HG02981 (cell line): ENCODE results near the gene SEZ6L.

Source experiments
- ATAC-seq: cut with Tn5 transposase; IDR thresholded peaks from one replicate; pipeline ENCODE4 v1.9.1; 2021; ENCODE audit warnings: mild to moderate bottlenecking, moderate library complexity; ENCODE audit not compliant: unreplicated experiment

Gene SEZ6L

DNA sequence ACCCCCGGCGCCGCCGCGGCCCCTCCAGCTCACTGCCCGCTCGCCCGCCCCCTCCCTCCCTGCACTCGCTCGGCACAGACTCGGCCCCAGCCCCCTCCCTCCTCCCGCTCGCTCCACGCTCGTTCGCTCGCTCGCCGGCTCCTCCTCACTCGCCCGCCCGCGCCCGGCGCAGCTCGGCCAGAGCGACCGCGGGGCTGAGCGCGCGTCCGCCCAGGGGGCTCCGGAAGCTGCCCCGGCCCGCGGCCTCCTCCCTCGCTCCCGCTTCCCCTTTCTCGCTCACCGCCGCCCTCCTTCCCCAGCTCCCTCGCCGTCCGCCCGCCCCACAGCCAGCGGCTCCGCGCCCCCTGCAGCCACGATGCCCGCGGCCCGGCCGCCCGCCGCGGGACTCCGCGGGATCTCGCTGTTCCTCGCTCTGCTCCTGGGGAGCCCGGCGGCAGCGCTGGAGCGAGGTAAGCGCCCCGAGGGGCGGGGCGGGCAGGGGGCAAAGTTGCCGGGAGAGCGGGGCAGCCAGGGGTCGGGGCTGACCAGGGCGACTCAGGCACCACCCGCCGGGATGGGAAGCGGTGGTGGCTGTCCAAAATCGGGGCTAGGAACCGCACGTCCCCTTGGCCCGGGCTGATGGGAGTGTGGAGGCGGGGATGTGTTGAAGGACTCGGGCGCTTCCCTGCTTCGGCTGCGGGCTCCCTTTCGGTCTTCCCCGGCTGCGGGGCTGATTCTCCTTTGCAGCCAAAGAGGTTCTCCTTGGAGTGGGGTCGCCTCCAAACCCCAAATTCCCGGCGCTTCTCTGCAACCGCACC is at the start of gene SEZ6L:
TSS of gene SEZ6L (plus strand) at position 148 of the 797 bp plus-strand sequence. CDS start at position 356, 208 bp downstream.
- ATAC-seq: no peak

DNA sequence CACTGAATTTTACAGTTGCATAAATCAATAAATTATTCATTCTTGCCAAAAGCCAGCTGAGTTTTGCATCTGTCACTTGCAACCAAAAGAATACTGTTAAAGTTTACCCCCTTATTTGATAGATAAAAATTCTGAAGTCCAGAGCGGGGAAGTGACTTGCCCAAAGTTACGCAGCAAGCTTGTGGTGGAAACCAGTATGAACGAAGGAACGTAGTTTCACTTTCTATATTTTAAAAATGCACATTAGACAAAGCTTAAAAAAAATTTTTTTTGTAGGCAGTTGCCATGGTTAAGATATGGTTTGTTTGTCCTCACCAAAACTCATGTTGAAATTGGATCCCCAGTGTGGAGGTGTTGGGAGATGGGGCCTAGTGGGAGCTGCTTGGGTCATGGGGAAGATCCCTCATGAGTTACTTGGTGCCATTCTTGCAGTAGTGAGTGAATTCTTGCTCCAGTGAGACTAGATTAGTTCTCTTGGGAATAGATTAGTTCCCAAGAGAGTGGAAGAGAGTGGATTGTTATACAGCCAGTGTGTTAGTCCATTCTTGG is 46.3 kb upstream of the SEZ6L start:
- peak; percentile 52 for ATAC-seq

DNA sequence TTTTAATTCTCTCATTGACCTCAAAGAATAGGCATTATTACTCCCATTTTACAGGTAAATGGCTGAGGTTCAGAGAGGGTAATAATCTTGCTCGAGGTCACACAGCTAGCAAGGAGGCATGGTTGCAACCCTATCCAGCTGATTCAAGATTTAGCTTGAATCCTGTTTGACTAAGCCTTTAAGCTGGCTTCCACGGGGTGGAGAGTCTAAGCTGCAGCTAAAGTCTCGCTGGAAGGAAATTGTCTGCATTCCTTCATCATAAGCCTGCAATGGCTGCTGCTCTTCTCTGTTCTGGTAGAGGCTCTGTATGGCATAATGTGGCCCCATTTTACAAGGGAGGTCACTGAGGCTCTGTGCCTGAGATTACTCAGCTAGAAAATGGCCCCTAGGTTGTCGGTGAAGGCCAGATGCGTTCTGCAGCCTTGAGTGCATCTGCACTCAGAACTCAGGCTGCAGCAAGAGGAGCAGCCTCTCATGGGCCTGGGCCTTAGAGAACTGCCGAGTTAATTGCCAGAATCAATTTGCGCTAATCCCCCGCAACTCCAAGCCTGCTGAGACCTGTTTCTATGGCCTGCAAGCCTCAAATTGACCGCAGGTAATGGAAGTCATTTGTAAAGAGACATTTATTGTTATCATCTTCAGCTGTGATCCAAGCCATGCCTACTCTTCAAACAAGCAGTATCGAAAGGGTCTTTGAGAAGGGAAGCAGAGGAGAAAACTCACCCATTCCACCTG is 44.1 kb upstream of the SEZ6L start:
- no peak for ATAC-seq

DNA sequence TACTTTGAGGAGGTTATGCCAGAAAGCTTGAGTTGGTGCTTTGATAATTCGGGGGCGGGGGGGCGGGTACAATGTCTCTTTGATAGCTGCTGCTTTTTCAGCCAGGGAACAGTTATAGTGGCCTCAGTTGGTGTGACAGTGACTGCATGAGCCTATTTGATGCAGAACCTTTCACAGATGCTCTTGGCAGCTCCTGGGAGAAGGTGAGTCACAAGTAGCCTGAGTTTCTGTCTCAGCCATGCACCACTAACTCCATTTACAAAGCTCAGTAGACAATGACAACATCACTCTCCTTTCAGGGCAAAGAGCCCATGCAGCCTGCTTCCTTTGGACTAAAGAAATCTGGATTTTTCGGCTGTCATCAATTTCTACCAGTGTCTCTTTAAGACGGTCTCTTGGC is 42.1 kb upstream of the SEZ6L start:
- no peak for ATAC-seq

DNA sequence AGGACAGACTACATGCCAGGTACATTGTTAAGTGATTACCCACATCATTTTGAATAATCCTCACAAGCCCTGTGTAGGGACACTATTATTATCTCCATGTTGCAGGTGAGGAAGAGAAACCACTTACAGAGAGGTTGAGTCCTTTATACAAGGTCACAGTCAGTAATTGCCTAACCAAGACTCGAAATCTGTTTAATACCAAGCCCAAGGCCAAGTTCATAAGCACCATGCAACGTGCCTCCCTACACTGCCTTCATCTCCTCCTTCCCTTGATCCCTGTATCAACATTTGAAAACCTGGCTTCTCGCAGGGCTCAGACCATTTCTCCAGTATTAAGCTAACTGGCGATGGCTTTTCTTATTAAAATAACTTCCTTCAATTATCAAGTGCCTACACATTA is 41.7 kb upstream of the SEZ6L start:
- no peak for ATAC-seq

DNA sequence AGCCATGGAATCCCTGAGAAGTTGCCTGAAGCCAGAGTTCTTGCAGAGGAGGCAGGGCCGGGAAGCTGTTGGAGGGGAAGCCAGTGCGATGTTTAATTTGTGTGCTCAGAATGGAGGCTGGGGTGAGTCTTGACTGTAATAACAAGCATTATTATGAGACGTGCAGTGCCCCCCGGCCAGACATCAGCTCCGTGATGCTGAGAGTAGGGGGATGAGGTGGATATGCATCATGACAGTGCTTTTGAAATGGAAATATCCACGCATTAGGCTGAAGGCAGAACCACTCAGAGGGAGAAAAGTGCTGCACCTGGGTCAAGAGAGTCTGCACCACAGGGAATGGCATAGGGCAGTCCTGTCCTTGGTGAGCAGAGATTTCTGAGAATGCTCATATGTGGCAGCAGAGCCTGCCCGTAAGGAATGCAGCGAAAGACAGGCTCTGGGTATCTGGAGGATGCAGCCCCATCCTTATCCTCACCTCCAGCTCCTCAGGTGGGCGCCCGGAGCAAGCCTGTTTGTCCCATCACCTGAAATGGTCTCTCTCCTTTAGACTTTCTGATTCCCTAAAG is 37.6 kb upstream of the SEZ6L start:
- no peak for ATAC-seq

DNA sequence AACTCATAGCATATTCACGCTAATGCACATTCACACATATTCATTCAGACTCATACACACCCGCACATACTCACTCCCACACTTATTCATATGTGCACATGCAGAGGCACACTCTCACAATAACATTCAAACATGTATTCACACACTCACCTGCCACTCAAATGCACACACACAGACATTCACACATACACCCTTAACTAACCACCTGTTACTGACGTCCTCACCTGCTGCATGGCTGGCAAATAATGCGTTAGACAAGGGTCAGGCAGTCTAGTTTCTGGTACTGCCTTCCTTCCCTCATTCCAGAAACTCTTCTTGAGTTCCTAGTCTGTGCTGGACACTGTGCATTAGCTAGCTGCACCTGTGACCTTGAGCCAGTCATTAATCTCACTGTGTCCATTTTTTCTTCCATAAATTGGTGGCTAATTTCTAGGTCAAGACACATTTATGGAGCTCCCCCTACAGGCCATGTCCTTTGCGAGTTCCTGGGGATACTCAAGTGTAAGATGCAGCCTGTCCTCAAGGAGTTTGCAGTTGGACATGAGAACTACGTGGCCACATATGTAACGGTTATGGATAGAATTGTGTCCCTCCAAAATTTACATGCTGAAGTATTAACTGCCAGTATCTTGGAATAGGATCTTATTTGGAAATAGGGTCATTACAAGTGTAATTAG is 34.5 kb upstream of the SEZ6L start:
- ATAC-seq: no peak

DNA sequence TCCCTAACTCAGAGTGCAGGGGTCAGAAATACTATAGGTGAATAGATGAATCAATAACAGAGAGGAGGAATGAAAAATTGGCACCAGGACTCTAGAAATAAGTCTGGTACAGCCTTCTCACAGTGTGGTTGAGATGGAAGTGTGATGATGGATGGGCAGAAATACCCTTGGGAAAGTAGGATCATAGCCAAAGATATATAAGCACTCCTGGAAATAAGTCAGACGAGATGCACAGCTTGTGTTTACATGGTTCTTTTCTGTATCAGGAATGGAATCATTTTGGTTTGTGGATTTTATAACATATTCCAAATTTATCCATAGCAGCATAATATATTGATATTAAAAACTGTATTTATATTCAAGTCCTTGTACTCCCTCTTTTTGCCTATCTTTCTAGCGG is 33.5 kb upstream of the SEZ6L start:
- ATAC-seq: no peak

DNA sequence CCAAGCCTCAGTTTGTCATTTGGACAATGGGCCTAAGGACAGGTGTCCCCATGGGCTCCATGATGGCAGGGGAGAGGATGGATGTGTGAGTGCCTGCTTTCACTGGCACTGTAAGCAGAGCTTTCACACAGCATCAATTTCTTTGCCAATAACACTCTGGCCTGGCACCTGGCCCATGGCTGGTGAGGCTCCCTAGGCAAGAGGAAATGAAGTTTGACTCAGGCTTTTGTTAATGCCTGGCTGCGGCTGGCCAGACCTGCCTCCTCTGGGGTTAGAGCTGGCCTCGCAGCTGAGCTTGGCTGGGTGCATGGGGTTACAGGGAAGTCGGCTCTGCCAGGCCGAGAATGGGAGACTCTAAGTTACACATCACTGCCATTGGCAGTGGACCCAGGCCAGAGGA is 30.0 kb upstream of the SEZ6L start:
- ATAC-seq: no peak

DNA sequence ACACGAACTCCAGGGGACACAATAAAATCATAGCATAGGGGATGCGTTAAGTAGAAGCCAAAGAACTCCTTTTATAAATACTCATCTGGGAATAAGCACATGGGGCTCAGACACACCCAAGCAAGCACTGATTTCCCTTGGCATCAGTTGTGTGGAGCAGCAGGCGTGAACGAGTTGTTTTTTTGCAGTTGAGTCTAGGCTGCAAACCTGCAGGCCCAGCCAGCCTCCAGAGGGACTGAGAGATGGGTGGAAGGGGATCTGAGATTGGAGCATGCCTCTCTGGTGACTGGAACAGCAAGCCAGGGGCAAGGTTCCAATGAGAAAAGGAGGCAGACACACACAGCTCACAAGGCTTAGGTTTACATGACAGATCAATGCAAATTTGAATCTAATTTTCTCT is 27.4 kb upstream of the SEZ6L start:
- no peak for ATAC-seq

DNA sequence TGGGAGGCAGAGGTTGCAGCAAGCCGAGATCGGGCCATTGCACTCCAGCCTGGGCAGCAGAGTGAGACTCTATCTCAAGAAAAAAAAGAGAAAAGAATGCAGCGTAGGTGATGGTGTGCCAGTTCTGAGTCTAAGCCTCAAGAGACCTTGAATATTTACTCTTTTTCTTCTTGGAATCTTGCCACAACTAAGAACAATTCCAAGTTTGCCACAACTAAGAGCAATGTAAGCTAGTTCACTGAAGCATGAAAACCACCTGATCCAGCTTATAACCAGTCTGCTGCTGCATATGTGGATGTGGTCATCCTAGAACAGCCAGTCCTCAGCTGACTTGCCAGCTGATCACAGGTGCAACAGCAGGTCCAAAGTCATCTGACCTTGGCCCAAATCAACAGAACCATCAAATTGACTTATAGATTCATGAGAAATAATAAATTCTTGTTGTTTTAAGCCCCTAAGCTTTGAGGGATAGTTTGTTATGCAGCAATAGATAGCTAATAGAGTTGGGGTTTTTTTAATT is 25.4 kb upstream of the SEZ6L start:
- ATAC-seq: no peak

DNA sequence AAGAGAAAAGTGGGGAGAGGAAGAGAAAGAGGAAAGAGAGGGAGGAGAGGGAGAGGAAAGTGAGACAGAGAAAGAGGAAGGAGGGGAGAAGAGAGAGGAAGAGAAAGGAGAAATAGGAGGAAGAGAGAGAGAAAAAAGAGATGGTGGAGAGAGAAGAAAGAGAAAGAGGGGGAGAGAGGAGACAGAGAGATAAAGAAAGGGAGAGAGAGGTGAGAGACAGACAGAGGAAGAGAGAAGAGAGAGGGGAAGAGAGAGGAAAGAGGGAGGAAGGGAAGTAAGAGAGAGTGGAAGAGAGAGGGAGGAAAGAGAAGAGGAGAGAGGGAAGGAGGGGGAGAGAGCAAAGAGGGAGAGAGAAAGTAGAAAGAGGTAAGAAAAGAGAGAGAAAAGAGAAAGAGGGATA is 9.4 kb upstream of the SEZ6L start:
- no peak for ATAC-seq

DNA sequence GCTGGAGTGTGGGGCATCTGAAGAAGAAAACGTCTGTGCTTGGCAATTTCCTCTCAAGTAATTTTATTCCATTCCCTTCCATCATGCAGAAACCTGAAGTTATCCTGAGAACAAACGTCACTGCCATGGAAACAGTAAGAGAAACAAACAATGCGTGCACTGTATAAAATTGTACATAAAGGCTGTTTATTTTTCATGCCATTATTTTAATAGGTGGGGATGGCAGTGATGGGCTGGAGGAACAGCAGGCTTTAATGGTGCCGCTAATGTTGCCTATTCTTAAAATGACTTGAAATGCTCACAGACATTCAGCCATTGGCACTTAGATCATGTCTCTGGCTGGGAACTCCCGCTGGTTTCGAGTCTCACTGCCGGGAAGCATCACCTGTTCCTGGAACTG is 7.5 kb upstream of the SEZ6L start:
- ATAC-seq: no peak

DNA sequence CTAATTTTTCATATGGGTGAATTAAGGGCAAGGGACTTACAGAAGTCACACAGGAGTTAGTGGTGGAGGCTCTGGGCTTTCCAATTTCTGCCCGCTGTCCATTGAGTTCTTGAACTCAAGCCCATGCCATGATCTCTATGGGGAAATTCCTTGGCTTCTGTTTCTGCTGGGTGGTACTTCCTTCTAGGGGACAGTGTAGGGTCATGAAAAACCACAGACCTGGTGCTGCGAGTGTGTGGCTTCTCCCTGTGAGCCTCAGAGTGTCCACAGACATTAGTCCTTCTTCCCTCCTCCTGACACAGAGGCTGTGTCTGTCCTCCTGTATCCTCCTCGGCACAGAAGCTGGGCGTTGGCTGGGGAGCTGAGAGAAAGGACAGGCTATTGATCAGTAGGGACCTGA is 6.3 kb upstream of the SEZ6L start:
- ATAC-seq: no peak

DNA sequence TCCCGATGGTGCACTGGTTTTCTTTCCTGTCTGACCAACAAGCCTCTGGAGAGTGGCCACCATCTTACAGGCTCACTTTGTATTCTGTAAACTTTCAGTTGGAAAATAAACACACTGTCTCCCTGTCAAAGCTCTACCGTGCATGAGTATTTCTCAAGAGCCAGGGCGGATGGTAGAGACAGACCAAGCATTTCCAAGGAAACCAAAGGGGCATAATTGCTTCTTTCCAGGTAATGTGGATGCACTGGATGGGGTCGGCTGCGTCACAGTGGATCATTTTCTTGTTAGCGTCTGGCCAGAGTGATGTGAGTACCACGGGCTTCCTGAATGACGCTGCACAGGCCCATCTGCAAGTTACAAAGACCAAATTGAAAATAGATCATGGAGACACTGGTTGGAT is 5.1 kb upstream of the SEZ6L start:
- ATAC-seq: no peak

DNA sequence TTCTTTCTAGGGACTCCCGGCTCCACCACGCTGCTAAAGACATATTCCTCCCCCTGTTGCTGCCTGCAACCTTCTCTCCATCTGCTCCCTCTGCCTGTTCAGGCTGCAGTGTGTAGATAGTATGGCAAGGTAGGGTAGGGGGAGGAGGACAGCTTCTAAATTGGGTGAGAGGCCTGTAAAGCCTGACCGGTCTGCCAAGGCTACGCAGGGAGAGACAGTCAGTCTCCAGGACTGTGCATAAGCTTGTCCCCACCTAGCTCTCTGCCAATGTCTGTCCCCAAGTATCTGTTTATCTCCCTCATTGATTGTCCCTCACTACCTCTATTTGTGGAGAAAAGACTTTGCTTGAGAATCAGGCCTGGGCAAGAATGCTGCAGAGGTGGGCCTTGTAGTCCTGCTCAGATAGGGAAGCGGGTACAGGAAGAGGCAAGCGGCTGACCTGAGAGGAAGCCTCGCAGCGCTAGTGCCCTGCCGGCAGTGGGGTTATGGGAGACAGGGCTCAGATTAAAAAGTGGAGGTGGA is 871 bp upstream of the SEZ6L start:
- ATAC-seq: no peak

DNA sequence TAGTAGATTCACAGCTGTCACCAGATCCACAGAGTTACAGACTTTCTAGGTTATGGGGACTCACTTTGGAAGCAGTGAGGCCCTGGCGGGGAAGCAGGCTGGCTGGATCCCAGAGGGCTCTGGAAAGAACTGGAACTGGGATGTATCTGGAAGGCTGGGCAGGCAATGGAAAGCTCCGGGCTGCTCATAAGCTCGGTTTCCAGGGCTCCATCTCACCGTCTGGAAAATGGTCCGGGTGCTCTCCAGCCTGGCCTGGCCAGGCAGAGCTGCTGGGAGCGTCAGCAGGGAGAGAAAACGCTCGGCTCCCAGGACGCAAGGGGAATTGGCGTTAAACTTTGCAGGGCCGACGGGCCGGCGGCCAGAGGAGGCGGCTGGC is 335 bp upstream of the SEZ6L start:
- no peak for ATAC-seq

DNA sequence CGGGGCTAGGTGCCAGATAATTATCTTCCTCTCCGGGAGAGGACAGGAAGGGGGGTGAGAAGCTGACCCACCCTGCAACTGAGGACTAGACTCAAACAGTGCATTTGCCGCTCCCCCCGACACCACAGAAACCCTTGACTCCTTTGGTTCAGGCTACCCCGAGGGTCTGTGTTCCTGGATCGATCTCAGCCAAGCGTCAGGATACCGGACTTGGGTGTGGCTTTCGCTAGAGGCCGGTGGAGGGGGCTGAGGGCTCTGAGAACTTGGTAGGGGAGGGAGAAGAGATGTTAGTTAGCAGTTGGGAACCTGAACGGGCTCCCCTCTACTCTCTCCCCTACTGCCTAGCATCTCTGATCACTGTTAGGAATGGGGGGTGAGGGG is 840 bp downstream of the SEZ6L start:
- ATAC-seq: no peak

DNA sequence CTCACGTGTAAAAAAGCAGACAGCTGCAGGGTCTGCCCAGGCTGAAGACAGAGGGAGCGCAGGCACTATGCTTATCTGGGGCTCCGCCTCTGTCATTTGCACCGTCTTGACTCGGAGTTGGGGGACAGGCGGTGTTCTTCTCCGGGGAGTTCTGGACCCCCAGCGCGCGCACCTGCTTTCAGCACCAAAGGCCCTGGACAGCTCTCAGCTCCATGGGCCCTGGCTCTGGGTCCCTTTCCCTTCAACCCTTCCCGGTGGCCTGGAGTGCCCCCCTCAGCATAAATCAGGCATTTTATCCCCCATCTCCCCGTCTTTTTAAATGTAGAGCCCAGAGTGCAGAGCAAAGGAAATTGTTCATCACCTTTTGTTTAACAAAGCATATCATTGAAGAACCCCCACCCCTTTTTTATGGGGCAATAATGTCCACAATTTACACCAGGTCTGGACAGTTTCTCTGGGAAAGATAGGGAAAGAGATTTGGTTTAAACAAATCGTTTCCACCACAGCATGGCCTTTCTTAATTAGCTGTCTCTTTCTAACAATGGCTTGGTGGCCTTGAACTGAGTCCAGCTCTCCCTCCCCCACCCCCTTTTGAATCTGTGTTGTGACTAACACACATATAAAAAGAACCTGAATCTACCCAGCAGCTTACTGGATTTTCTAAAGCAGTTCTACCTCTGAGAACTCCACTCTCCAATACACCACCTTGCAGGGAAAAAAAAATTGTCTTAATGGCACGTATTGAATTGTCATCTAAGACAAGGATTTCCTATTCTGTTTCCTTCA is 1.7 kb downstream of the SEZ6L start:
- no peak for ATAC-seq

DNA sequence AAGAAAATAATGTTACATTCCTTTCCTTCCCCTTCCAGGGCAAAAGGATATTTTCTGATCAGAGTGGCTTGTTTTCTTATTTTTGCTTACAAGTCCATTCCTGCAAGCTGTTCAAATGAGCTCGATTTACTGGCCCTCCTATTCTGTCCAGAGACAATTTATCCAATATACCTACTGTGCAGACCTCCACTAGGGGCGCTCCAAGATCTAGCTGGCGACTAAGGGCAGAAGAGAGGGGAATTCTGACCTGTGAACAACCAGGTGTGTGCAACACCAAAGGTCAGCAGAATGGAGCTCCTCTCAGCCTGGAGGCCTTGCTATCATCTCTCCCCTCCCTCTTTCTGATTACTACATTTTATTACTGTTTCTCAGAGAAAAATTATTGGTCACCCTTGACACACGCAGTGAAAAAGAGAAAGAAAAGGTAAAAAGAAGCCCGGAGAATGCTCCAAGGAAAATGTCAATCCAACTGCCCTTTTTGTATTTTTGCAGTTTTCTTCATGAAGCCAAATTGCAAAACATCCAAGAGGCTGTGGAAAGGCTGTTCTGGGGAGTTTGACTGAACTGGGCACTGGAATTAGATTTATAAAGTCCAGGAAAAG is 3.2 kb downstream of the SEZ6L start:
- ATAC-seq: no peak
